Large intestine (tissue), 1 donor: ENCODE results near the gene PDXK. TPM values are rescaled to one million over a fixed set of nuclear protein-coding genes. Genes with fewer than 3 reads are reported as not detected.

Experiments used
- polyA plus RNA-seq: library from polyadenylated mRNA; unstranded; fragments of 120-200 nt; gene quantifications from one replicate; pipeline ENCODE4 v1.2.1, GENCODE V29; 2013

The PDXK gene
- polyA plus RNA-seq, 1 donor: 86.5 TPM

Other genes with a start within 250 kb of the PDXK start
- 0.66 TPM for gene HSF2BP, start 59.6 kb upstream of the PDXK start, polyA plus RNA-seq
- 21.1 TPM for gene RRP1B, start 59.6 kb upstream of the PDXK start, polyA plus RNA-seq
- 36.5 TPM for gene CSTB, start 57.2 kb downstream of the PDXK start, polyA plus RNA-seq
- gene RRP1, start 70.4 kb downstream of the PDXK start, polyA plus RNA-seq: 23.8 TPM
- gene AGPAT3, start 146.1 kb downstream of the PDXK start, polyA plus RNA-seq: 83.0 TPM